HK-2 (cell line): Measurements from ENCODE around the gene GPR157.
A peak's percentile ranks its signal among the peaks of the same experiment; 100 is the strongest.
"Not testable (repeated sequence)": the region's sequence is repeated elsewhere in the genome, so short reads cannot be mapped to it uniquely, and the experiment has no call there.

Experiments
- DNase-seq: peaks from one replicate; pipeline ENCODE4 v3.0.0-alpha.2; 2018; ENCODE audit not compliant: unreplicated experiment

GPR157 gene

DNA sequence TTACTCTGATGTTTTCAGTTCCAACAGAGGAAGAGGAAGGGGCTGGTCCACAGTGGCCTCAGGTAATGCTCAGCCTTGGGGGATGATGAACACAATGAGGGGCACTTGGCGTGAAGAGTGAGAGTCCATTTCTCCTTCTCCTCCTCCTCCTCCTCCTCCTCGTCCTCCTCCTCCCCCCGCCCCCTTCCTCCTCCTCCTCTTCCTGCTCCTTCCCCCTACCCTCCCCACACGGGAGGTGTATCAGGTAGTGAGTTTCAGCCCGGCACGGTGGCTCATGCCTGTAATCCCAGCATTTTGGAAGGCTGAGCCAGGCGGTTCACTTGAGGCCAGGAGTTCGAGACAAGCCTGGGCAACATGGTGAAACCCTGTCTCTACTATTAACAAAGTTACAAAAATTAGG is 17.3 kb upstream of the GPR157 start:
- no peak for DNase-seq

DNA sequence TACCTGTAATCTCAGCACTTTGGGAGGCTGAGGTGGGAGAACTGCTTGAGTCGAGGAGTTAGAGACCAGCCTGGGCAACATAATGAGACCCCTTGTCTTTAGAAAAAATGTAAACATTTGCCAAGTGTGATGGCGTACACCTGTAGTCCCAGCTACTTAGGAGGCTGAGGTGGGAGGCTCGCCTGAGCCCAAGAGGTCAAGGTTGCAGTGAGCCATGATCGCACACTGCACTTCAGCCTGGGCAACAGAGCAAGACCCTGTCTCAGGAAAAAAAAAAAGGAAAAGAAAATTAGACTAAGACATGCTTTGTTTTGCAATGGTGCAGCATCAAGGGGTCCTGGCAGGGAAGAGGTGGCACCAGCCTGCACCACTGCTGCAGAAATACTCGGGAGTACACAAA is 16.8 kb upstream of the GPR157 start:
- DNase-seq: no peak

DNA sequence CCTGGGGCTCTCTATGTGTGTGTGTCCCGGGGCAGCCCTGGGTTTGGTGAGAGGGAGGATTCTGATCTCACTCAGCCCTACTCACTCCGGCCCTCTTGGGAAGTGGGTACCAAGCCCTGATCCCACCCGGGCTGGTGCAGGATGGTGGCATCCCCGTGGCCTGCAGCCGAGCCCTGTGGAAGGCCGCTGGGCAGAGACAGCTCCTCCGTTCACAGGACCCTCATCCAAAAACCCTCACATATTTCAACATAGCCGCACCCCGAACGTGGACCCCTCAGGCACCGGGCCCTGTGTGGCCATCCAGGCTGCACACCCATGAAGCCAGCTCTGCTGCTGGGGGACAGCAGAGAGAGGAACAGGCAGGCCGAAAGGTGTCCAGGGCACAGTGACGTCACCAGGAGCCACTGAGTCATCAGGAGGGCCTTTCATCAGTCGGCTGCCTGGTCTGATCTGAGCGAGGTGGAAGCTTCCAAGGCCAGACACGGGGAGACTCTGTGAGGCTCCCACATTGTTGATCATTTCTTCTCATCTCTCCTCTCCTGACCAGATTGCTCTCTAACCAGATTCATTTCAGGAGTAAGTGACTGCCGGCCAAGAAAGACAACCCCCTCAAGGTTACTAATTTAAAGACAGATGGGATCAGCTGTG is 16.2 kb upstream of the GPR157 start:
- peak; percentile 65 for DNase-seq

DNA sequence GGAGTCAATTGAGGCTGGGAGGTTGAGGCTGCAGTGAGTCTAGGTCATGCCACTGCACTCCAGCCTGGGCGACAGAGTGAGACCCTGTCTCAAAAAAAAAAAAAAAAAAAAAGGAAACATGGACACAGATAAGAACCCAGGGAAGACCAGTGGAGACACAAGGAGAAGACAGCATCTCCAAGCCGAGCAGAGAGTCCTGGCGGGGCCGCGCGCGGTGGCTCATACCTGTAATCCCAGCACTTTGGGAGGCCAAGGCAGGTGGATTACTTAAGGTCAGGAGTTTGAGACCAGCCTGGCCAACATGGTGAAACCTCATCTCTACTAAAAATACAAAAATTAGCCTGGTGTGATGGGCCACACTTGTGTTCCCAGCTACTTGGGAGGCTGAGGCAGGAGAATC is 15.6 kb upstream of the GPR157 start:
- not testable (repeated sequence) for DNase-seq

DNA sequence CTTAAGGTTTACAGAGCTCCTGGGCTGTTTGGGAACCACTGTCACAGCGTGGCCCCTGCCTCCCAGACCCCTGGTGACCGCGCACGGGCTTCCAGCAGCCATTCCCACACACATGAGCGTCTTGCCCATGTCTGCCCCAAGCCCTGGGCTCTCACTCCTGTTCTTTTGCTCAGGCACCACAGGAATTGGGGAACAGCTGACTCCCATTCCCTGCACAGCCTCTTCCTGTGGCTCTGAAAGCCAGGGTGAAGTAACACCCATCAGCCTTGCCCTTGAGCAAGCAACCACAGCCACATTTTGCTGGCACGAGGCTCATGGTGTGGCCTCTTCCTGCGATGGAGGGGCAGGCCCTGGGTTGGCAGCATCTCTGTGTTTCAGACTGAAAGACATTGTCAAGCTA is 14.3 kb upstream of the GPR157 start:
- no peak for DNase-seq

DNA sequence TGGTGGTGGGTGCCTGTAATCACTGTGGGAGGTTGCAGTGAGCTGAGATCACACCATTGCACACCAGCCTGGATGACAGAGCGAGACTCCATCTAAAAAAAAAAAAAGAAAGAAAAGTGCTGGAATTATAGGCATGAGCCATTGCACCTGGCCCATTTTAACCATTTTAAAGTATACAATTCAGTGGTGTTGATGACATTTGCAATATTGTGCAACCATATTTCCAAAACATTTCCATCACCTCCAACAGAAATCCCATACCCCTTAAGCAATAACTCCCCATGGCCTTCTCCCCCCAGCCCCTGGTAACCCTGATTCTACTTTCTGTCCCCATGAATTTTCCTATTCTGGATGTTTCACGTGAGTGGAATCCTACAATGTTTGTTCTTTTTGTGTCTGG is 11.0 kb upstream of the GPR157 start:
- DNase-seq: no peak

DNA sequence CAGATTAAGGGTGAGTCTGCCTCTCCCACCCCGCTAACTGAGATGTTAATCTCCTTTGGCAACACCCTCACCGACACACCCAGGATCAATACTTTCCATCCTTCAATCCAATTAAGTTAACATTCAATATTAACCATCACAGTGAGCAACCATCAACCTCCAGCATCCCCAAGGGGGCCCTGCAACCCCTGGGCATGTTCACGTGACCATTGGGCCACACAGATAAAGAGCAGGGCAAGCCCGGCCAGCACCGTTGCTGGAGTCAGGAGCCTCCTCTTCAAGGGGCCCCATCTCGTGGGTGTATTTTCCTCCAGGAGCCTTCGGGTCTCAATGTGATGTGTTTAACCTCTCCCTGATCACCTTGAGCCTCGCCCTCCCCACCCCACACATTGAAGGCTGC is 8.0 kb upstream of the GPR157 start:
- DNase-seq: no peak

DNA sequence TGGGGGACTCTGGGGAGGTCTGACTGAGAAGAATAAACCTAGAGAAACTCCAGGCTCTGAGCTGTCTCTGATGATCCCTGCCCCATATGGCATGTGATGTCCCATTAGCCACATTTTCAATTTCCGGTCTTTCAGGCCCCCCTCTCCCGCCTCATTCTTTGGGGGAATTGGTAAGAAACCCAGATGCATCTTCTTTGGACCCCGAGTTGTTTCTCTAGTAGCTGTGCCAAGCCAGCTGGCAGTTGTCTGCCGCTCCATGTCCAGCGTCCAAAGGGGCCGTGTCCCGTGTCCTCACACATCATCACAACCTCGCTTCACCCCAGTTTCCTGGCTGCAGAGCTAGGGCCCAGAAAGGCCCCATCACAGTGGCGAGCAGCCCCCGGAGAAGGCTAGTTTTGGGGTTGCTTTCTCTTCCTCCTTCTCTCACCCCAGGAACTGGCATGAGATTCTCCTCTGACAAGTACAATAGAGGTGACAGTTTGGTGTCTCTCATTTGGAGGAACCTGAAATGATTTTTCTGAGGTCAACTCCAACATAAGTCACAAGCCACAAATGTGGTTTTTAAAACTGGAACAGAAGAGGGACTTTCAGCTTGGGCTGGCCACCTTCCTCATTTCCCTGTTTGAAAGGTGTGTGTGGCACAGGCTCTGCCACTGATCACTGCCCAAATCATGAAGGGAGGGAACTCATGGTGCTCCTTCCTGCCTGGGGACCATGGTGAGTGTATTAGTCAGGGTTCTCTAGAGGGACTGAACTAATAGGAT is 6.4 kb upstream of the GPR157 start:
- DNase-seq: no peak

DNA sequence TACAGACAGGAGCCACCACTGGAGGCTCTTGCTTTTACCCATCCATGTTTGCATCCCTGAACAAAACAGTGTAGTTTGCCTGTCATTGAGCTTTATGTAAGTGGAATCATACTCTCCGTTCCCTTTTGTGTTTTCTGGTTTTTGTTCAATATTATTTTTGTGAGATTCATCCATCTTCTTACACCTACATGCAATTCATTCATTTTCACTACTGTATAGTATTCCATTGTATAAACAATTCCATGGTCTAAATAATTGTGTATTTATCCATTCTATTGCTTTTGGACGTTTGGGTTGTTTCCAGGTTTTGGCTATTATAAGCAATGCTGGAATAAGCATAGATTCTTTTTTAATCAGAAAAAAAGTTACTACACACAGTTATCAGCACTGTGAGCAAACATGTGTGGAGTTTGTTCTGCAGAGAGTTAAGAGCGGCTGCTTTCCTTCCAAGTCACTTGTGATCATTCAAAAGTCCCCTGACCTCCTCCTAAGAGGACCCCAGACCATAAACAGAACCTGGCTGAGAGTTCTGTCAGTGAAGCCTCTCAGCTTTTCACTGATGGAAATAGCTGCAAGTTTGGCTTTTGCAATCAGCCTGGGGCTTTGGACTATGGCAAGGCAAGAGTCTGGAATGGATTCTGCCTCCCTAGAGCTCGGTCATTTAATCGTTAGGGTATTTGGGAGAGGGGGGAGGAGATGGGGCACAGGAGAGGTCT is 5.1 kb upstream of the GPR157 start:
- no peak for DNase-seq

DNA sequence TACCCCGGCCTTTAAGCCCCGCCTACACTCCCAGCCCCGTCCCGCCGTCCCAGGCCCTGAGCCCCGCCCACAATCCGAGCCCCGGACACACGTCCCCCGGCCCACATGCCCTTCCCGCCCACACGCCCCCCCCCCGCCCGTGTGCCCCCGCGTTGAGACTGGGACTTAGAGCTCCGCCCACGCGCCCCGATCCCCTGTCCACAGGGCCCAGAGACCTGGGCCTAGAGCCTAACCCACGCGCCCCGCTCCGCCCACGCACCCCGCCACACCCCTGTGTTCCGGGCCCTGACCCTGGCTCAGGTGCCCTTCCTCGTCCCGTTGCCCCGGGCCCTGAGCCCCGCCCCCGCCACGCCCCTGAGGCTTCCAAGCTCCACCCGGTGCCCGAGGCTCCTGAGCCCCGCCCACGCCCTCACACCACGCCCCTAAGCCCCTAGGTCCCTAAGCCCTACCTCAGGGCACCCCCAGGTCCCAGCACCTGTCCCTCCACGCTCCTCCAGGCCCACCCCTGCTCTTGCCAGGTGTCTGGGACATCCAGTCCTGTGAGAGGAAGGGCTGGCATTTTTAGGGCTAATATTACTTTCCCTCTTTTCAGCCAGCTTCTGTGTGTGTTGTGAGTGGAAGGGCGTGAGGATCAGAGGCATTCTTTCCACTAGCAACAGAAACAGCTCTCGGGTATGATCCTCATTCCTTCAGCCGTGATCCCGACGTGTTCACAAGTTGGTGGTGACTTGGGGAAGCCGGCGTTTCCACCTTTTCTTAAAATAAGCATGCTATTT is 552 bp upstream of the GPR157 start:
- peak; percentile 71 for DNase-seq

DNA sequence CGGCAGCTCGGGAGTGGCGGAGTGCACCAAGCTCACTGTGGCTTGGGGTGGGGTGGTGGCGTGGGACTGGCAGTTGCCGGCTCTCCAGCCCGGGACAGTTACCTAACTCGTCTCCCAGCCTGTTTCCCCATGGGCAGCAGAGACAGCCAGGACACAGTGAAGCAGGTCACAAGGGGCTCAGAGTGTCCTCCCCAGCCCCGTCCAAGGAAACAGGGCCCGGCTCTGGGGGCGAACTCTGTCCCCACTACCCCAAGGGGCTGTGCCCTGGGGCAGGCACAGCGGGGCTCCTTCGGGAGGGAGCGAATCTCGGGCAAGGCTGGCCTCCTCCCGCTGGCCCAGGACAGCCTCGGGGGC is 759 bp downstream of the GPR157 start:
- DNase-seq: peak; percentile 33

DNA sequence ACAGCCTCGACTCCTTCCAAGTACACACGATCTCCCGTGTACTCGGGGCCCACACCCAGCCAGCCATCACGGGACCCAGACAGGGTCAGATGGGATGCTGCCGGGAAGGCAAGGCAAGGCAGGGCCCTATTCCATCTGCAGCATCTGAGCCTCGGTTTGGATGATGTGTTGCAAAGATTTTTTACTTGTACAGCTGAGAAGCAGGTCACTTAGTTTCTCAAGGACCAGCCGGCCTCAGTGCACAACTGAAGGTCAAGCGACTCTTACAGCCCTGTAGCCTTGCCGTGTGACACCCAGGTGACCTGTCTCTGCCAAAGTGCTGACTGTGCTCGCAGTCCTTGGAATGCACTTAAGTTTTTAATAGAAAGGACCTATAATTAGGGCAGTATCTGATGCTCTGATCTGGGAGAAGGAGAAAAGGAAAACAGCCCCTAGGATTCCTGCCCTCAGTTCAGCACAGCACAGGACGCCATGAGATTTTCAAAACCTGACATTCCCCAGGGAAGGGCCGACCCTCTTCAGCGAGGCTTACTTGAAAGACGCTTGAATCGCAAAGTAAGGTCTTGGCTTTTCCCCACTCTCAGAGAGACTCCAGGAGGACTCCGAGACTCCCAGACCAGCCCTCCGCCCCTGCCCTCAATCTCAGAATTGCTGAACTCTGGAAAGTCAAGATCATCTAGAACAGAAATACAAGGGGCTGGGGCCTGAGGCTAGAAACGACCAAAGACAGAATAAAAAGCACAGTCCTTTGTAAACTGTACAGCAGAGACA is 1.3 kb downstream of the GPR157 start:
- DNase-seq: no peak

DNA sequence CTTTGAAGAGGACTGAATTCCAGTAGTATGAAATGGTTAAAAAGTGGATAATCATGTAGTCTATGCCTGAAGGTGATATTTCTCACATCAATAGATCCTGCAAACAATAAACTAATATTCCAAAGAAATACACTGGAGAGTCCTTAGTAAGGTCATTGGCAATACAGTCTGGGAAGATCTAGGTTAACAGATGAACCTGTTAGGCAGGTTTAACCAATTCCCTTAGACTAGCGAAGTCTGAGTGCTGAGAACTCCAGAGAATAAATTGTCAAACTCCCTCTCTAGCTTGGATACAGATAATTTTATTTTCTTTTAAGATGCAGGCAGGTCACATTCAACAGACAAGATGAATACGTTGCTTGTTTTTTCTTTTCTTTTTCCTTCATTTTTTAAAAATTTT is 2.4 kb downstream of the GPR157 start:
- DNase-seq: no peak

DNA sequence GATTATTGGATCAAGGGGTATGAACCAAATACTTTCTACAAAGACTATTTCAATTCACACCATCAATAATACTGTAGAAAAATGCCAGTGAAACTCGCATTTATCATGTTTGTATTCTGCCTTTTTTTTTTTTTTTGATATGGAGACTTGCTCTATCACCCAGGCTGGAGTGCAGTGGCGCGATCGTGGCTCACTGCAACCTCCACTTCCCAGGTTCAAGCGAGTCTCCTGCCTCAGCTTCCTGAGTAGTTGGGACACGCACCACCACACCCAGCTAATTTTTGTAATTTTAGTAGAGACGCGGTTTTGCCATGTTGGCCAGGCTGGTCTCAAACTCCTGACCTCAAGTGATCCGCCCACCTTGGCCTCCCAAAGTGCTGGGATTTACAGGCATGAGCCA is 3.1 kb downstream of the GPR157 start:
- DNase-seq: not testable (repeated sequence)

DNA sequence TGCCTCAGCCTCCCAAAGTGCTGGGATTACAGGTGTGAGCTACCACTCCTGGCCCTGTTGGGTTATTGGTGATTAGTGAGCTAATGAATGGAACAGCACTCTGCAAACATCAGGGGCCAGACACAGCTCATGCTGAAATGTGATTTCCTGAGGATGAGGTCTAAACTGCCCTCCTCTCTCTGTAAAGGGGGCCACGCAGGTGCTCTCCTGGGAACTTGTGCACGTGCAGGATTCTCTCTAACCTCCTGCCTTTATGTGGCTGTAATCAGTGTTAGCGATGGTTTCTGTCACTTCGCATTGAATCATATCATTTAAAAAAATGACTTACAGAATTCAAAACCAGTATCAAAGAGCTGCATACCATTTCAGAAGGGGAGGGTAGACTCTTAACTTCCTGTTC is 3.6 kb downstream of the GPR157 start:
- no peak for DNase-seq

DNA sequence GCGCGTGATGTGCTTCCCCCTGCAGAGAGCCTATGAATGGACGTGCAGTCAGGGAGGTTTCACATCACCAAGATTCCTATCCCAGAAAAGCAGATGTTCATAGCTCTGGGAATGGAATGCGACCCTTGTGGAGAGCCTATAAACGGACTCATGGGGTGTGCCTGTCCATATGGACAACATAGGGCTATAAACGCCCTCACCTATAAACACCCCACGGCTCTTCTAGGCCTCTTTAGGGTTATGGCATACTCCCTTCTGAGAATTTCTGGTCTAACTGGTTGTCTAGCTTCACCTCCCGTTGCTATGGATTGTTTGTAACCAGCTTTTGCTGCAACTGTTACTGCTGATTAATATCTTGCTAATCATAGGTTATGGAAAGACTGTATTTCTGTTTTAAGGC is 4.5 kb downstream of the GPR157 start:
- not testable (repeated sequence) for DNase-seq

DNA sequence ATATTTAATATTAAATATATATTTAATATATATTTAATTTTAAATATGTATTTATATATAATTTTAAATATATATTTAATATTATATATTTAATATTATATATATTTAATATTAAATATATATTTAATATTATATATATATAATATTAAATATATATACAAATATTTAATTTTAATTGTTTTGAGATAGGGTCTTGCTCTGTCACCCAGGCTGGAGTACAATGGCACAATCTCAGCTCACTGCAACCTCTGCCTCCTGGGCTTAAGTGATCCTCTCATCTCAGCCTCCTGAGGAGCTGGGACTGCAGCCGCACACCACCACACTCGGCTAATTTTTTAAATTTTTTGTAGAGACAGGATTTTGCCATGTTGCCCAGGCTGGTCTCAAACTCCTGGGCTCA is 5.2 kb downstream of the GPR157 start:
- not testable (repeated sequence) for DNase-seq

DNA sequence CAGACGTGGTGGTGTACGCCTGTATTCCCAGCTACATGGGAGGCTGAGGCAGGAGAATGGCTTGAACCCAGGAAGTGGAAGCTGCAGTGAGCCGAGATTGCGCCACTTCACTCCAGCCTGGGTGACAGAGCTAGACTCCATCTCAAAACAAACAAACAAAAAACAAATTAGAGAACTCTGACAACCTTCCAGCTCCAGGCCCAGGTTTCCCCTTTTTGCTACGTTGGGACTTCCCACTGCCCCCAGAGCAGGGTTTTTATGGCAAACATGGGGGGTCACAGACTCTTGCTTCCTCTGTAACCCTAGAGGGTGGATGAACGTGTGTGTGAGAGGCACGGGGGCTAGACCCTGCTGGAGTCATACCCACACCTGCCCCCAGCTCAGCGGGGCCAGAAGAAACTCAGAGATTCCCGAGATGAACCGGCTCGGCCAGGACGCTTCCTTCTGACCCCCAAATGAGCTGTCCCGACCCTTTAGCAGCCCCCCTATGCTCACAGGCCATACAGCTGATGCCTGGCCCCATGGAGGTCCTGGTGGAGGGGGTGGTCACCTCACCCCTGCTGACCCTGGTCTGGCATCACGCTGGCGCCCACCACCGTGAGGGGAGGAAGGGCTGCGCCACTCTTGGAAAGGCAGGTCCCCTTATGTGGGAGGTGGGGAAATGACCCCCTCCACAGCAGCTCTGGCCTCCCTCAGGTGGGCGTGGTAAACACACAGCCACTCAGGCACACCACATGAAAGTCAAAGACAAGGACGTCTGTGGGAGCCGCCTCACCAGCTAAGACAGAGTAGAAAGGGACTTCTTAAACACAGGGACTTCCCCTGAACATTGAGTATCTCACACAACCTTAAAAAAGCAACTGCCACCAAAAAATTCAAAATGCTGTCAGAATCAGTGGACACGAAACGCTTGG is 7.1 kb downstream of the GPR157 start:
- no peak for DNase-seq

DNA sequence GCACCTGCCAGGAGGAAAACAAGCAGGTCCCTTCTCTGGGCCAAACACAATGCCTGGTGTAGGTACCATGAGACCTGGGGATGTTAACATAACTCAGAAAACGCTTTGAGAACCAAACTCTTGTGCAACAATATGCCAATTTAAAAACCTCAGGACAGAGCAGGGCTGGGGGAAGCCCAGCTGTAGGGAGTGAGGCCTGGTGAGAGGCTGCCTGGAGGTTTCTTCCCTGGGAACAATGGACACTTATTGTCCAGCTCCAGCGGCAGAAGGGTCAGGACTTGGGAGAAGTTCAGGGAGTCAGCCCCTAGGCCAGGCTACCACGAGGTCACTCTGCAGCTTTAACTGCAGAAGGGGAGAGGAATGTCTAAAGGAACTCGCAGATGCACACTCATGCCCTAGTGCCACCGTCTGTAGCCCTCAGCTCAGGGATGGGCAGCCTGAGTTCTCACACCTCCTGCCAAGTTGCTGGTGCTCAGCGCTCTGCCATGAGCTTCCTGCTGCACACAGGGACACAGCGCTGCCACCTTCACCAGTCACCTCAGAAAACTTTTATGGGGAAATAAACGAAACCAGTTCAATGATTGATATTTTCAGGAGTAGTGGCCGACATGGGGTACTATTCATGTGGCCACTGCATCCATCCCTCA is 8.5 kb downstream of the GPR157 start:
- DNase-seq: no peak

DNA sequence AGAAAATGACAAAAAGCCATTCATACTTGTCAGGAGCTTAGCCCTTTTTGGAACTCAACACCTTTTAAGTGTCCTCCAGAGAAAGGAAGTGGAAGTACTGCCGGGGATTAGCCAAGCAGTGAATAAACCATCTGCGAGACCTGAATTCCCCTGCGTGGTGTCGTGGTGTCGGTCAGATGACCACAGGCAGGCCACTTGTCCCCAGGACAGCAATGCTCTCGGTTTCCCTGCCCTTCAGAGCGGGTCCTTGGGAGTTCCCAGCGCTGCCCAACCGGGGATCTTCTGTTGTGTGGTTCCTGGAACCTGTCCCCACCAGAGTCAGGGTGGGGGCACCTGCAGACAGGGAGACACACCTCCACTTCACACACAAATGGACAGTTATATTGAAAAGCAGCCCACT is 9.2 kb downstream of the GPR157 start:
- DNase-seq: no peak
